HCEC 1CT (cell line): Measurements from ENCODE around the gene ZNF577.
"Not testable (repeated sequence)": the region's sequence is repeated elsewhere in the genome, so short reads cannot be mapped to it uniquely, and the experiment has no call there.

Experiments
- DNase-seq: peaks from one replicate; pipeline ENCODE4 v3.0.0-alpha.2; 2017

The ZNF577 gene

DNA sequence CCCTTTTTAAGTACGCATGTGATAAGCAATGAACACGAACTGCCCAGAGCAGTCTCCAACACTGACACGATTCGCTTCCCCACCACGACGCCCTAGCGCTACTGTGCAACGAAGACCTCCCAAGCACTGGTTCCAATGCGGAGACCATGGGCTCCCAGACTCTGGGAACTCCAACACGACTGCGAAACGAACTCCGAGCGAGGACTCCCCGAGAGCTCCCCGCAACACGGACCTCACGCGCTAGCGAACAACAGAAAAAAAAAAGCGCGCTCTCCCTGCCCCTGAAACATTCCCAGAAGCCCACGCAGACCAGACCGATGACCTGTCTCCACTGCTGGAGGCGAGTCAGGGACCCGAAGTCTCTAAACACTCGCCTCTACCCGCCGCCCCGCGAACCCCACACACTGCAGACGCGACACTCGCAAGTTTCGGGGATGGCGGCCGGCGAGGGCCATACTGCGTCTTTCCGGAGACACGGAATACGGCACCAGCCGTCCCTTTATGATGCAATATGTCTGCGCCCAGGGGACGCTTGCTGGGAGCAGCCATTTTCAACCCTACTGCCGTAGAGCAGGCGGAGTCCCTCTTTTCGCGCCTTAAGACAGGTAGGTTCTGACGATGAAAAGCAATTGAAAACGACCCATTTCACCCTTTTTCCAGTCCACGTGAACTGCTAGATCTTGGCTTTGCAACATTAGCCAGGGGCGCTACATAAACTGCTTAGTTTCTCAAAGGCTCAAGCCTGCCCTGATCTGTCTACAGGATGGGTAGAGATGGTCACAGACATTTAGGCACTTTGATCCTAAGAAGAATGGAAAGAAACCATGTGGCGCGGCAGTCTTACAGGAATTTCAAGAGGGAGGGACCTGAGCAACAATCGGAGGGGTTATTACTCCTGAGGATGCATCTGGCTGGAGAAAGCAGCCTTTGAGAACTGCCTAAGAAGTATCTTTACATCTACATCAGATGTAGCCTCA lies at the start of gene ZNF577:
Gene ZNF577, minus strand, starts transcription at position 430 of the 977 bp plus-strand sequence. CDS start 7,569 bp downstream, outside the sequence.
- peak; percentile 49 for DNase-seq

DNA sequence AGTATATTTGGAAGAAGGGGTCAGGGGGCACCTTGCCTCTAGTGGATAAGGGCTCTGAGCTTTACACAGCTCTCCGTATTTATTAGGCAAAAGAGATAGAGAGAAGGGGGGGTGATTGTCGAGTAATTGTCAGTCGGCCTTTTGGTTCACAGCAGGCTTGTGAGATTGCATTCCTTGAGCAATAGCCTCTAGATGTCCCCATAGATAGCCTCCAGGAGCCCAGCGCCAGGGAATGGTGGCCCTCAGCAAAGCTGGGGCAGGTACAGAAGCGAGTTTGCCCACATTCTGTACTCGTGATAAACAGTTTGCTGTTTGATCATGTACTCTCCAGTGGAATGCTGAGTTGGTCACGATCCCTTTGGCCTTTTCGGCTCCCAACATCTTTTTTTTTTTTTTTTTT lies 44.2 kb upstream of the ZNF577 start:
- no peak for DNase-seq

DNA sequence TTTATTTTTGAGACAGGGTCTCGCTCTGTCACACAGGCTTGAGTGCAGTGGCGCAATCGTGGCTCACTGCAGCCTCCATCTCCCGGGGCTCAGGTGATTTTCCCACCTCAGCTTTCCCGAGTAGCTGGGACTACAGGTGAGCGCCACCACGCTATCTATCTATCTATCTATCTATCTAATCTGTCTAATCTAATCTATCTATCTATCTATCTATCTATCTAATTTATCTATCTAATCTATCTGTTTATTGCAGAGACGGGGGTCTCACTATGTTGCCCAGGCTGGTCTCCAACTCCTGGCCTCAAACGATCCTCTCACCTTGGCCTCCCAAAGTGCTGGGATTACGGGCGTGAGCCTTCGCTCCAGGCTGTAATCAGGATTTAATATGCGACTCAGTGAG lies 40.1 kb upstream of the ZNF577 start:
- no peak for DNase-seq

DNA sequence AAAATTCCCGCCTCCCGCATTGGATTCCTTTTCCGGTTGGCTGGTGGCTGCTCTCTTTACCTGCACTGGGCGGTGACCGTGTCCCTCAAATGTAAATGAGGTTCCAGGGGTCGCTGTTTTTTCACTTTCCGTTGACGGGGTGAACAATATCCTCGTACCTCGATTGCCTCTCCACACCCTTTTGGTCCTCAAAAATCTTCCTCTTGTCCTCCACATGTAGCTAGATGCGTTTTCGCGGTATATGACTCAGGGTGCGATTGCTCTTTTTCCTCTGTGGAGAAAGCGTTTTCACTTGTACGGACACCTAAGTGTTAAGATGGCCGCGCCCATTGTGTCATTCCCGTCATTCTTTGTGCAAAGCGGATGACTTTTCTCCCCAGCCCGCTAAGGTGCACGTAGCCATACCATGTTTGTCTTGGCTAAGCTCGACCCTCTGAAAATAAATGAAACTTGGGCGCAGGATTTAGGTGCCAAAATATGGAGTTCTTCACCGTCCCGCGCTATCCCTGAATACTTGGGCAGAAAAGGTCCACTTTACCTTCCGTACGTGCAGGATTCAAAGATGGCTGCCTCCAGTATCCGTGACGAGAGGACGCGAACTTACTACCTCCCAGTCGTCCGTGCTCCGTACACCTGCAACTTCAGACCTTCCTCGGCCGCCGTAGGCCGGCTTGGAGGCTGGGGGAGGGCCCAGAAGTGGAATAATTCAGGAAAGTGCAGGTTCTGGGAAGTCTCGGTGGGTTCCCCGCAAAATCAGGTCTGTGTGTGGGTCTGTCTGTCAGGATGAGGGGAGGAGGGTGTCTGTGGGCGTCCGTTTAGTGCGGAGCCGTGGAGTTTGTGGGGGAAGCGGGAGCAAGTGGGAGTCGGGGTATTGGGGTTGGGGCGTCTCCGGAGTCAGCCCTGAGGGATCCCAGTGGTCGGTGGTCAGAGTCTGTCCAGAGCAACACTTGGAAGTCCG lies 39.3 kb upstream of the ZNF577 start, which contains the start of gene ZNF613:
Gene ZNF613, plus strand, starts transcription at position 689 of the 958 bp plus-strand sequence. CDS start 8,749 bp downstream, outside the sequence.
- peak; percentile 83 for DNase-seq

DNA sequence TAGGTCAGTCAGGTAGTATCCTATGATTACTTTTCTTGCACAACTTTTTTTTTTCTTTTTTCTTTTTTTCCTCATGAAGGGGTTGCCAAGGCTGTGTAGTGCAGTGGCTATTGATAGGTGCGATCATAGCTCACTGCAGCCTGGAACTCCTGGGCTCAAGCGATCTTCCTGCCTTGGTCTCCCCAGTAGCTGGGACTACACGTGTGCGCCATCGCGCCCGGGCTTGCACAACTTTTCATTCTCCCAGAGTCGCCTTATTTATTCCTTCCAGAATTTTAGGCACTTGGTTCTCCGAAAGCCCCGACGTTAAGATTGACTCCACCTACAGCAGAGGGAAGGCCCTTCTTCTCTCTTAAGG lies 38.7 kb upstream of the ZNF577 start:
- no peak for DNase-seq

DNA sequence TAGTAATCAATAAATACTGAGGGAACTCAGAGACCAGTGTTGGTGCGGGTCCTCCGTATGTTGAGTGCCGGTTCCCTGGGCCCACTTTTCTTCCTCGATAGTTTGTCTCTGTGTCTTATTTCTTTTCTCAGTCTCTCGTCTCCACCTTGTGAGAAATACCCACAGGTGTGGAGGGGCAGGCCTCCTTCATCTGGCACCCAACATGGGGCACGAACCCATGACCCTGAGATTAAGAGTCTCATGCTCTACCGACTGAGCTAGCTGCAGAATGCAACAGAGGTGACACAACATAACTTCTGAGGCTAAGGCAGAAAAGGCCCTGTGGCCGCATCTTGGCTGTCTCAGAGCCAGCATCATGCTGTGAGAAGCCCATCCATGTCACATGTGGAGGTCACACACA lies 34.2 kb upstream of the ZNF577 start:
- no peak for DNase-seq

DNA sequence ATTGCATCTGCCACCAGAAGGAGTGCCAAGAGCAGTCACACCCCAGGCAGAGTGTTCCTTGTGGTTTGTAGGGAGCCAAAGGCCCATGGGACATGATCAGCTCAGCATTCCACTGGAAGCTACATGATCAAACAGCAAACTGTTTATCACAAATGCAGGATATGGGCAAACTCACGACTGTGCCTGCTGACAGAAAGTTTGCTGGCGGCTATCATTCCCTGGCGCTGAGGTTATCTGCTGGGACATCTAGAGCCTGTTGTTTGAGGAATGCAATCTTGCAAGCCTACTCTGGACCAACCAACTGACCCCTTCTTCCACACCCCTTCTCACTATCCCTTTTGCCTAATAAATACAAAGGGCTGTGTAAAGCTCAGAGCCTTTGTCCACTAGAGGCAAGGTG lies 31.9 kb upstream of the ZNF577 start:
- no peak for DNase-seq

DNA sequence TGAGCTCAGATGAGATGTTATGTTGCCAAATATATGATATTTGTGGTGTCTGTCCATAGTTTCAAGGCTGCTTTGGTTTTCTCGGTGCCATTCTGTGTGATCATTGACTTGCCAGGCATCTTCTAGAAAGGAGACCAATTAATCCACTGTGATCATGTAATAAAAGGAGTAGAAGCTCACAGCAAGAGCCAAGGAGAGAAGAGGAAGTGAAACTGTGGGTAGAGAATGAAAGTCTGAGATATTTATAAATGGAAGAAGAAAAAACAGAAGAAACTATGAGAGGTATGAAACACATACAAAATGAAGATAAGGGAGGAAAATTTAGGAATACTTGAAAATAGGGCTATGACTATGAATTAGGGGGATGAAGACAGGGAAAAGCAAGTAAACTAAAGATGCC lies 28.4 kb upstream of the ZNF577 start:
- DNase-seq: no peak

DNA sequence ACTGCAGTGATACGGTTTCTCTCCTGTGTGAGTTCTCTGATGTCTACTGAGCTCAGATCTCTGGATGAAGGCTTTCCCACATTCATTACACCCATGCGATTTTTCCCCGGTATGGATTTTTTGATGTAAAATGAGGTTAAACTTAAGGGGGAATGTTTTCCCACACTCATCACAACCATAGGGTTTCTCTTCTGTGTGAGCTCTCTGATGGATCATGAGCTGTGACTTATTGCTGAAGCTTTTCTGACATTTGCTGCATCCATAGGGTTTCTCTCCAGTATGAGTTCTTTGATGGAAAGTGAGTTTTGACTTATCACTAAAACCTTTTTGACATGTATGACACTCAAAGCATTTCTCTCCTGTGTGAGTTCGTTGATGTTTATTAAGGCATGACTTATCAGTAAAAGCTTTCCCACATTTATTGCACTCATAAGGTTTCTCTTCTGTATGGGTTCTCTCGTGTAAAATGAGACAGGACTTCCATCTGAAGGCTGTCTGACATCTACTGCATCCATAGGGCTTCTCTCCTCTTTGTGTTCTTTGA lies 27.6 kb upstream of the ZNF577 start:
- DNase-seq: no peak

DNA sequence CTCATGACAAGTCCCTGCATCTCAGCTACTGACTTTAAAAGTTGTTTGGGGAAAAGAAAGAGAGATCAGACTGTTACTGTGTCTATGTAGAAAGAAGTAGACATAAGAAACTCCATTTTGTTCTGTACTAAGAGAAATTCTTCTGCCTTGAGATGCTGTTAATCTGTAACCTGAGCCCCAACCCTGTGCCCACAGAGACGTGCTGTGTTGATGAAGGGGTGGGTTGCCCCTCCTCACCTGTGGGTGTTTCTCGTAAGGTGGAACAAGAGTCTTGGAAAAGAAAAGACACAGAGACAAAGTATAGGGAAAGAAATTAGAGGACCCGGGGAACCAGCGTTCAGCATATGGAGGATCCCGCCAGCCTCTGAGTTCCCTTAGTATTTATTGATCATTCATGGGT lies 20.2 kb upstream of the ZNF577 start:
- not testable (repeated sequence) for DNase-seq

DNA sequence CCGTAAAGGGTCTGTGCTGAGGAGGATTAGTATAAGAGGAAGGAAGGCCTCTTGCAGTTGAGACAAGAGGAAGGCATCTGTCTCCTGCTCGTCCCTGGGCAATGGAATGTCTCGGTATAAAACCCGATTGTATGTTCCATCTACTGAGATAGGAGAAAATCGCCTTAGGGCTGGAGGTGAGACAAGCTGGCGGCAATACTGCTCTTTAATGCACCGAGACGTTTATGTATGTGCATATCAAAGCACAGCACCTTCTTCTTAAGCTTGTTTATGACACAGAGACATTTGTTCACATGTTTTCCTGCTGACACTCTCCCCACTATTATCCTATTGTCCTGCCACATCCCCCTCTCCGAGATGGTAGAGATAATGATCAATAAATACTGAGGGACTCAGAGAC lies 18.4 kb upstream of the ZNF577 start:
- DNase-seq: not testable (repeated sequence)

DNA sequence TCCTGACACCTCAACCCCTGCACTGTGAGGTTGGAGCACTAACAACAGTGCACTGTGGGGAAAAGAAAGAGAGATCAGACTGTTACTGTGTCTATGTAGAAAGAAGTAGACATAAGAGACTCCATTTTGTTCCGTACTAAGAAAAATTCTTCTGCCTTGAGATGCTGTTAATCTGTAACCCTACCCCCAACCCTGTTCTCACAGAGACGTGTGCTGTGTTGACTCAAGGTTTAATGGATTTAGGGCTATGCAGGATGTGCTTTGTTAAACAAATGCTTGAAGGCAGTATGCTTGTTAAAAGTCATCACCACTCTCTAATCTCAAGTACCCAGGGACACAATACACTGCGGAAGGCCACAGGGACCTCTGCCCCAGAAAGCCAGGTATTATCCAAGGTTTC lies 17.9 kb upstream of the ZNF577 start:
- DNase-seq: not testable (repeated sequence)

DNA sequence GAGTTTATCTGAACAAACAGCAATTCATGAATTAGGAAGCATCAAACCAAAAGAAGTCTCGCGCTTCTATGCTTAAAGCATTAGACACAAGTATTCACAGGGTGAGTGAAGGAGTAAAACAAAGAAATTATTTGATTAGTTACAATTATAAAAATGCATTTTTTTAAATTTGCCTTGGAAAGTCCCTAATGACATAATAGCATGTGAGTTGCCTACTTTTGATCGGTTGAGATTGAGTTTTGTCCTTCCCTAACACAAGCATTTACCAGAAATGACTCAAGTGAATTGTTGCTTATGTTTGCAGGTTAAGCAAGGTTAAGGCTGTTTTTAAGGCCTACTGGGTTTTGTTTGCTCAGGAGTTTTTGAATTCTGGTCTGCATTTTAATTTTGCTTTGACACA lies 17.5 kb upstream of the ZNF577 start:
- no peak for DNase-seq

DNA sequence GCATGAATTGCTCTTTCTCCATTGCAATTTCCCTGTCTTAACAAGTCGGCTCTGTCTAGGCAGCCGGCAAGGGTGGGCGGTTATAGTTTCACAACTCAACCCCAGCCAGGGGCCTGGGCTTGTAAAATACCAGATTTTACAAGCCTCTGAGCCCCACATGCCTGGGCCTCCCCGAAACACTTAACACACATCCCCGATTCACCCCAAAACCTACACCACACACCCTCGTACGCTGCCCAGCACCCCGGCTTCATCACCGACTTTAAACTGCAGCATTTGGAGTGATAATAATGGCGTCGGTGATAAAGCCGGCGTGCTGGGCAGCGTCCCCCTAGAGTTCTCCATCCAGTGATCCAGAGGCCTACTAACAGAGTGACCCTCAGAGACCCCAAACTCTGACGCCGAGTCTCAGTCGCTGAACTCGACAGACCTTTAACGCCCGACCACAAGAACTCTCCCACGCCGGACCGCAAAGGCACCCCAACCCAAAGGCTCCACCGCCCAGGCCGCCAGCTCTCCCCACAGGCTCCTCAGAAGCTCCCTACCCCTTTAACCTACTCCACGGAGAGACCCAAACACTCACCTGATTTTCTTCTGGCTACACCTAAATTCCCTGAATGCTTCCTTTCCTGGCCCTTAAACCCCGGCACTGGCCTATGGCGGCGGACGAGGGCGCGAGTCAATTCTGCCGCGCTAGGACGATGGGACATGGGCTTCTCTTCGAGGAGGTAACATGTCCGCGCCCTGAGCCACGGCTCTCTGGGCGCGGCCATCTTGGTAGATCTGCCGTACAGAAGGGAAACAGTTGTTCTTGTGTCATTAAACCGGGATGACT lies 16.8 kb upstream of the ZNF577 start, which contains the start of gene ZNF649:
Gene ZNF649, minus strand, starts transcription at position 687 of the 835 bp plus-strand sequence. CDS start 4,910 bp downstream, outside the sequence.
- peak; percentile 81 for DNase-seq

DNA sequence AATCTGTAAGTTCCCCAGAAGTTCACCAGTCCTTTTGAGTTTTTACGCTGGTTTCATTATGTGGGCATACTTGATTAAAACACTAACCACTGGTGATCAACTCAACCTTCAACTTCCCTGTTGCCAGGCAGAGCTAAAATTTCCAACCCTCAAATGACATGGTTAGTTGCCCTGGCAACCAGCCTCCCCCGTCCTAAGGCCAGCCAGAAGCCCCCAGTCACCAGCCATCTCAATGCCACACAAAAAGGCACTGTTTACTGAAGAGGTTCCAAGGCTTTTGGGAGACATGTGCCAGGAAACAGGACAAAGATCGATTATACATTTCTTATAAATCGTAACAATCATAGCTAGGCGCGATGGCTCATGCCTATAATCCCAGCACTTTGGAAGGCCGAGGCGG lies 15.4 kb upstream of the ZNF577 start:
- DNase-seq: no peak

DNA sequence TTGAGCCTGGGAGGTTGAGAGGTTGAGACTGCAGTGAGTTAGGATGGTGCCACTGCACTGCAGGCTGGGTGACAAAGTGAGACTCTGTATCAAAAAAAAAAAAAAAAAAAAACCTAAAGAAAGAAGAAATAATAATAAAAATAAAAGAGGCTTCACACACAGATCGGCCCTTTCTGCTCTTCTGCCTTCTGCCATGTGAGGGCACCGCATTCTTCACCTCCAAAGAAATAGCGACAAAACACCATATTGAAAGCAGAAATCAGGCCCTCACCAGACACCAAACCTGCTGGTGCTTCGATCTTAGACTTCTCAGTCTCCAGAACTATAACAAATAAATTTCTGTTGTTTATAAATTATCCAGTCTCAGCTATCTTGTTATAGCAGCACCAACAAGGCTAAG lies 14.1 kb upstream of the ZNF577 start:
- no peak for DNase-seq

DNA sequence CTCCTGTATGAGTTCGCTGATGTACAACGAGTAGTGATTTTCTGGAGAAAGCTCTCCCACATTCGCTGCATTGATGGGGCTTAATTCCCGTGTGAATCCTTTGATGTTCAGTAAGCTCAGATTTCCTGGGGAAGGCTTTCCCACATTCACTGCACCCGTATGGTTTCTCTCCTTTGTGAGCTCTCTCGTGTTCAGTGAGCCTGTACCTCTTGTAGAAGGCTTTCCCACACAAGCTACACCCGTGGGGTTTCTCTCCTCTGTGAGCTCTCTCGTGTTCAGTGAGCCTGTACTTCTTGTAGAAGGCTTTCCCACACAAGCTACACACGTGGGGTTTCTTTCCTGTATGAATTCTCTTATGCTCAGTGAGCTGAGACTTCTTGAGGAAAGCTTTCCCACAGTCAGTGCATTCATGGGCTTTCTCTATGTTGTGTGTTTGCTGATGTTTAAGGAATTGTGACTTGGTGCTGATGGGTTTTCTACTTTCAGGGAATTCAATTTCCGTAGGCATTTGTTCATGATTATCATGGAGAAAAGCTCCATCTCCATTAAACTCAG lies 3.5 kb upstream of the ZNF577 start:
- no peak for DNase-seq

DNA sequence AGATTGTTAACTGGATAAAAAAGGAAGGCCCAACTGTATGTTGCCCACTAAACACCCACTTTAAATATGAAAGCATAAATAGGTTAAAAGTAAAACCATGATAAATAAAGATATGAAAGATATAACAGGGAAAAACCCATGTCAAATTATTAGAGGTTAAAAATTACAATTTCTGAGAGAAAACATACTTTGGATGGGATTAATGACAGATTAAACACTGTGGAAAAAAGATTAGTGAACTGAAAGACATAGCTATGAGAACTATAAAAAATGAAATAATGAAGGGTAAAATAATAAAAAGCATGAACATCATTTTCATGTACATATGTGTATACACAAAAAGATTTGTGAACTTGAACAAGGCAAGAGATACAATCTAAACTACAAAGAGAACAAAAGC lies 2.2 kb upstream of the ZNF577 start:
- DNase-seq: no peak

DNA sequence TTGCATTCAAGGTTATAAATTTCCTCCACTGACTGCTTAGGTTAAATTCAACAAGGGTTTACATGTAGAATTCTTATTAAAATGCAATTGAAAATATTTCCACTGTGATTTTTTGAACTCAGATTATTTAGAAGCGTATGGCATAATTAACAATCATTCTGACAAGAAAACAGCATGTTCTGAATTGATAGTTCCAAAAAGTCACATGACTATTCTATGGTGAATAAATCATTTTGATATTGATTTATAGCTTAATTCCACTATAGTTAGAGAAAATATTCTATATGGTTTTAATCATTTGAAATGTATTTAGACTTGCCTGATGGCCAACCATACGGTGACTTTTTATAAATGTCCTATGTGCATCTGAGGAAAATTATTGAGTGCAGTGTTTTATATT lies 3.0 kb downstream of the ZNF577 start:
- no peak for DNase-seq

DNA sequence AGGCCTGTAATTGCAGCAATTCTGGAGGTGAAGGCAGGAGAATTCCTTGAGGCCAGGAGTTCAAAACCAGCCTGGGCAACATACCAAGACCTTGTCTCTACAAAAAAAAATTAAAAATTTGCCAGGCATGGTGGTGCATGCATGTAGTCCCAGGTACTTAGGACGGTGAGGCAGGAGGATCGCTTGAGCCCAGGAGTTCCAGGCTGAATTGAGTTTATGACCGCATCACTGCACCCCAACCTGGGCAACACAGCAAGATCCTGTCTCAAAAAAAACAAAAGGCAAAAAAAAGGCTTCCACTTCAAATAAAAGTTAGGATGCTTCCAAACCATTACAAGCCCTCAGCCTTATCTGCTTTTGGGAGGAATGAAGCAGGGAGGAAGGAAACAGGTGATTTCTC lies 5.2 kb downstream of the ZNF577 start:
- no peak for DNase-seq

DNA sequence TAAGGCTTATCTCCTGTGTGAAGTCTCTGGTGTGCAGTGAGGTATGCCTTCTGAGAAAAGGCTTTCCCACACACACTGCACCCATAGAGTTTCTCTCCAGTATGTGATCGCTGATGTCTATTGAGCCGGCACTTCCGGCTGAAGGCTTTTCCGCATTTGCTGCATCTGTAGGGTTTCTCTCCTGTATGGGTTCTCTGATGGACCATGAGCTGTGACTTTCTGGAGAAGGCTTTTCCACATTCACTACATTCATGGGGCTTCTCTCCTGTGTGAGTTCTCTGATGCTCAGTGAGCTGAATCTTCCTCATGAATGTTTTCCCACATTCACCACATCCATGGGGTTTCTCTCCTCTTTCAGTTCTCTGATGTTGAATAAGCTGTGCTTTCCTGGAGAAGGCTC lies 14.7 kb downstream of the ZNF577 start:
- DNase-seq: no peak
